Amniotic stem cell (primary cell): Measurements from ENCODE around the gene FADS3.
A peak's percentile ranks its signal among the peaks of the same experiment; 100 is the strongest.
"Not testable (repeated sequence)": the region's sequence is repeated elsewhere in the genome, so short reads cannot be mapped to it uniquely, and the experiment has no call there.

Experiments
- DNase-seq: peaks from one replicate; lab custom pipeline; 2025; lab: John Stamatoyannopoulos, UW

Gene FADS3

GRCh38 chr11:61898247-61898582, 6.9 kb upstream of the FADS3 start:
- DNase-seq, result no peak

- no peak for DNase-seq
These were observed 6.3 kb upstream of the FADS3 start for GRCh38 chr11:61897387-61898246.

GRCh38 chr11:61896665-61897386, 5.5 kb upstream of the FADS3 start:
- no peak for DNase-seq

GRCh38 chr11:61895718-61896059, 4.3 kb upstream of the FADS3 start:
- DNase-seq, result no peak

- DNase-seq, result no peak
These were observed 3.8 kb upstream of the FADS3 start for GRCh38 chr11:61895046-61895717.

- DNase-seq, result peak; percentile 51
These were observed 2.6 kb upstream of the FADS3 start for GRCh38 chr11:61893981-61894380.

- no peak for DNase-seq
These were observed 683 bp upstream of the FADS3 start for GRCh38 chr11:61892085-61892370.

- DNase-seq, result peak; percentile 57
These were observed 615 bp downstream of the FADS3 start for GRCh38 chr11:61890529-61891330.

- DNase-seq, result no peak
These were observed 1.5 kb downstream of the FADS3 start for GRCh38 chr11:61889831-61890230.

GRCh38 chr11:61888590-61888989, 2.8 kb downstream of the FADS3 start:
- no peak for DNase-seq

- DNase-seq, result peak; percentile 69
These were observed 3.4 kb downstream of the FADS3 start for GRCh38 chr11:61887839-61888494.

- DNase-seq, result no peak
These were observed 4.7 kb downstream of the FADS3 start for GRCh38 chr11:61886643-61887042.

- DNase-seq, result no peak
These were observed 5.4 kb downstream of the FADS3 start for GRCh38 chr11:61885784-61886580.

GRCh38 chr11:61885166-61885778, 6.1 kb downstream of the FADS3 start:
- DNase-seq, result no peak

GRCh38 chr11:61883947-61884346, 7.4 kb downstream of the FADS3 start:
- no peak for DNase-seq

GRCh38 chr11:61883327-61883726, 8.0 kb downstream of the FADS3 start:
- no peak for DNase-seq

GRCh38 chr11:61882879-61883278, 8.5 kb downstream of the FADS3 start:
- no peak for DNase-seq

- not testable (repeated sequence) for DNase-seq
These were observed 9.1 kb downstream of the FADS3 start for GRCh38 chr11:61882267-61882666.

- DNase-seq, result no peak
These were observed 9.9 kb downstream of the FADS3 start for GRCh38 chr11:61881397-61881796.

- no peak for DNase-seq
These were observed 10.9 kb downstream of the FADS3 start for GRCh38 chr11:61880454-61880853.

GRCh38 chr11:61880031-61880430, 11.3 kb downstream of the FADS3 start:
- no peak for DNase-seq
